ENCODE results near the gene ARHGEF3.
A peak's percentile ranks its signal among the peaks of the same experiment; 100 is the strongest.

DNA sequence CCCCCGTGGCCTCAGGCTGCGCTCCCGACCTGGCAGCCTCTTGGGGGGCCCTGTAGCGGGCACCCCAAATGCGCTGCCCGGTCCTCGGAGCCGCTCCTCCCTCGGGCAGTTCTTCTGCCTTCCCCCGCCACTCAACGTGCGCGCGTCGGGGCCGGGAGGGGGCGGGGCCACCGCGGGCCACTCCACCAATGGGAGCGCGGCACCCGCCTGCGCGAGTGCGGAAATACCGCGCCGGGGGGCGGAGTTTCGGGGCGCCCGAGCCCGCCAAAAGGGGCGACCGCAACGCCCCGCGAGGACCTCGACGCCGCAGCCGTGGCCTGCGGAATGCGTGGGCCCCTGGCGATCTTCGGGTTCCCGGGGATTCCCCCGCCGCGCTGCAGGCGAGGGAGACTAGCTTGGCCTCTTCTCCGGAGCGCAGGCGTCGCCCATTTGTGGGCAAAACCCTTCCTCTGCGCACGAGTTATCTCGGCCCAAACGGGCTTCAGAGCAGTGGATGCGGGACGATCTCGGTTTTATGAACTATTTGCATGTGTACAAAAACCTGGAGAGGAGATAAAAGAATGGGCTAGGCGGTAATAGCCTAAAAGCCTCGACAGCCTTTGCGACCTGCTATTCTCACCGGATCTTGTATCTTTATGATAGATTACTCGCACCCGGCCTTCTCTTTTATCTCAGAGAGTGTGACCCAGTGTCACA lies 118.5 kb downstream of the ARHGEF3 start, which contains the start of gene TASOR:
- TF ChIP-seq, protein P1, sequence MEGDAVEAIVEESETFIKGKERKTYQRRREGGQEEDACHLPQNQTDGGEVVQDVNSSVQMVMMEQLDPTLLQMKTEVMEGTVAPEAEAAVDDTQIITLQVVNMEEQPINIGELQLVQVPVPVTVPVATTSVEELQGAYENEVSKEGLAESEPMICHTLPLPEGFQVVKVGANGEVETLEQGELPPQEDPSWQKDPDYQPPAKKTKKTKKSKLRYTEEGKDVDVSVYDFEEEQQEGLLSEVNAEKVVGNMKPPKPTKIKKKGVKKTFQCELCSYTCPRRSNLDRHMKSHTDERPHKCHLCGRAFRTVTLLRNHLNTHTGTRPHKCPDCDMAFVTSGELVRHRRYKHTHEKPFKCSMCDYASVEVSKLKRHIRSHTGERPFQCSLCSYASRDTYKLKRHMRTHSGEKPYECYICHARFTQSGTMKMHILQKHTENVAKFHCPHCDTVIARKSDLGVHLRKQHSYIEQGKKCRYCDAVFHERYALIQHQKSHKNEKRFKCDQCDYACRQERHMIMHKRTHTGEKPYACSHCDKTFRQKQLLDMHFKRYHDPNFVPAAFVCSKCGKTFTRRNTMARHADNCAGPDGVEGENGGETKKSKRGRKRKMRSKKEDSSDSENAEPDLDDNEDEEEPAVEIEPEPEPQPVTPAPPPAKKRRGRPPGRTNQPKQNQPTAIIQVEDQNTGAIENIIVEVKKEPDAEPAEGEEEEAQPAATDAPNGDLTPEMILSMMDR (IDR thresholded peaks at IDR 0.05) = no peak
- TF ChIP-seq POLR2A (IDR thresholded peaks at IDR 0.05) = peak; percentile 75

All from ovary (tissue), 3 donors.